GM13976 (cell line): Measurements from ENCODE around the gene SLC25A26.

ENCODE experiments used
- DNase-seq: peaks from one replicate; pipeline ENCODE4 v3.0.0; 2012; ENCODE audit warnings: low spot score
- CTCF ChIP-seq: IDR thresholded peaks from 2 replicates; pipeline ENCODE4 v1.5.1; 2012; ENCODE audit warnings: borderline replicate concordance, mild to moderate bottlenecking; ENCODE audit not compliant: insufficient read depth; ENCODE audit errors: extremely low read depth, missing control alignments, control extremely low read depth
- in situ Hi-C: fragments of 300-500 bp; cut with MboI; formaldehyde crosslinking; loops from one replicate; pipeline ENCODE4 v1.12.0; 2022; ENCODE audit warnings: low sequenced_read_pairs, mixed read lengths, inconsistent platforms; ENCODE audit not compliant: unreplicated experiment

The SLC25A26 gene, protein sequence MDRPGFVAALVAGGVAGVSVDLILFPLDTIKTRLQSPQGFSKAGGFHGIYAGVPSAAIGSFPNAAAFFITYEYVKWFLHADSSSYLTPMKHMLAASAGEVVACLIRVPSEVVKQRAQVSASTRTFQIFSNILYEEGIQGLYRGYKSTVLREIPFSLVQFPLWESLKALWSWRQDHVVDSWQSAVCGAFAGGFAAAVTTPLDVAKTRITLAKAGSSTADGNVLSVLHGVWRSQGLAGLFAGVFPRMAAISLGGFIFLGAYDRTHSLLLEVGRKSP

GRCh38 chr3:66220602-66221377, at the start of gene SLC25A26:
SLC25A26 (plus strand) TSS chr3:66221001; CDS start chr3:66221095, 94 bp downstream.
- no peak for TF ChIP-seq CTCF
- DNase-seq = peak; percentile 98
- in situ Hi-C loops = no loop called here

DNA sequence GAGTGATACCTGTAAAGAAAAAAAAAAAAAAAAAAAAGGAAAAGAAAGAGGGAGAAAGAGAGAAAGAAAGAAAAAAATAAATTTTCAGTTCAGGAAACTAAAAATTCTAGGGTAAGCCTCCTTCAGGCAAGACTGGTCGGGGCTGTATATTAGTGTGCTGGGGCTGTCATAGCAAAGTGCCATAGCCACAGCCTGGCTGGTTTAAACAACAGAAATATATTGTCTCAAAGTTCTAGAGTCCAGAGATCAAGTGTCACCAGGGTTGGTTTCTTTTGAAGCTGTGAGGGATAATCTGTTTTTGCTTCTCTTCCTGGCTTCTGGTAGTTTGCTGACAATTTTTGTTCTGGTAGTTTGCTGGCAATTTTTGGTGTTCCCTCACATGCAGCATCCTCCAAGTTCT, 48.4 kb upstream of the SLC25A26 start:
- TF ChIP-seq CTCF = no peak
- DNase-seq = no peak
- in situ Hi-C loops = no loop called here

DNA sequence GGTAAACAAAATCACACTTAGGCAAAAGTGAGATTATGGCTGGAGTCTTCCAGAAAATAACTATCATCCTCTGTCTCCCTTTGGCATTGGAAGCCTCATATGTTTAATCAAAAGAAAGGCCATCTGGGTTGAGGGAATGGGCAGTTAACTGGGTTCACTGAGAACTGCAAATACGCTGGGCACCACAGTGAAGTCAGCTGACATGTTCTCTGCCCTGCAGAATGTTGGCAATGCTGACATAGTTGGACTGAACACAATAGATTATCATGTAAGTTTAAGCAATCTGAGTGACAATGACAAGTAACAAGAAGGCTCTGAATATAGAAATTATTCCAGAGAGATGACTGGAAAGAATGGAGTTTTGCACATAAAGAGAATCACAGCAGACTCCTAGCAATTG, 43.8 kb upstream of the SLC25A26 start:
- TF ChIP-seq CTCF = no peak
- DNase-seq = no peak
- in situ Hi-C loops = no loop called here

DNA sequence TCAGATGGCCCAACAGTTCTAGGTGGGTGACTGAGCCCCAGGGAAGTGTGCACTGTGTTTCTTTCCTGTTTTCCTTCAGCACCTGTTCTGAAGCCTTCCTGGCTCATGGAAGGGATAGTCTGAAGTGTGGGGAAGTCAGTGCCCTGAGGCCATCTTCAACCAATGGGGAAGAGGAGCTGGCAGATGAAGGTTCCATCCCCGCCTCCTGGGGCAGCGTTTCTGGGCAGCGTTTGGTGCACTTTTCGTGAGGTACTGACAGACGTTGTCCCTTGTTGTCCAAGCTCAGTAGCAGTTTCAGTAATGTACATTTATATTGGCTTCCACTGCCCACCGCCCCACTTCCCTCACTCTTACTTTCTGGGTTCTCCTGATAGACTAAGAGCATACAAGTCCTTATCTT, 42.6 kb upstream of the SLC25A26 start:
- no peak for TF ChIP-seq CTCF
- in situ Hi-C loops = no loop called here
- DNase-seq = no peak

GRCh38 chr3:66179793-66180192, 41.0 kb upstream of the SLC25A26 start:
- TF ChIP-seq CTCF = no peak
- in situ Hi-C loops = no loop called here
- DNase-seq = no peak

GRCh38 chr3:66181764-66182163, 39.0 kb upstream of the SLC25A26 start:
- in situ Hi-C loops = no loop called here
- DNase-seq = no peak
- TF ChIP-seq CTCF = no peak
